Measurements from ENCODE around the gene SLC49A3.

Gene SLC49A3

GRCh38 chr4:664713-665231, 24.2 kb downstream of the SLC49A3 start:
- DNase-seq: no peak

- peak; percentile 63 for DNase-seq
Measured at GRCh38 chr4:663438-664428, 25.2 kb downstream of the SLC49A3 start.

GRCh38 chr4:663046-663437, 25.9 kb downstream of the SLC49A3 start:
- DNase-seq: no peak

DNA sequence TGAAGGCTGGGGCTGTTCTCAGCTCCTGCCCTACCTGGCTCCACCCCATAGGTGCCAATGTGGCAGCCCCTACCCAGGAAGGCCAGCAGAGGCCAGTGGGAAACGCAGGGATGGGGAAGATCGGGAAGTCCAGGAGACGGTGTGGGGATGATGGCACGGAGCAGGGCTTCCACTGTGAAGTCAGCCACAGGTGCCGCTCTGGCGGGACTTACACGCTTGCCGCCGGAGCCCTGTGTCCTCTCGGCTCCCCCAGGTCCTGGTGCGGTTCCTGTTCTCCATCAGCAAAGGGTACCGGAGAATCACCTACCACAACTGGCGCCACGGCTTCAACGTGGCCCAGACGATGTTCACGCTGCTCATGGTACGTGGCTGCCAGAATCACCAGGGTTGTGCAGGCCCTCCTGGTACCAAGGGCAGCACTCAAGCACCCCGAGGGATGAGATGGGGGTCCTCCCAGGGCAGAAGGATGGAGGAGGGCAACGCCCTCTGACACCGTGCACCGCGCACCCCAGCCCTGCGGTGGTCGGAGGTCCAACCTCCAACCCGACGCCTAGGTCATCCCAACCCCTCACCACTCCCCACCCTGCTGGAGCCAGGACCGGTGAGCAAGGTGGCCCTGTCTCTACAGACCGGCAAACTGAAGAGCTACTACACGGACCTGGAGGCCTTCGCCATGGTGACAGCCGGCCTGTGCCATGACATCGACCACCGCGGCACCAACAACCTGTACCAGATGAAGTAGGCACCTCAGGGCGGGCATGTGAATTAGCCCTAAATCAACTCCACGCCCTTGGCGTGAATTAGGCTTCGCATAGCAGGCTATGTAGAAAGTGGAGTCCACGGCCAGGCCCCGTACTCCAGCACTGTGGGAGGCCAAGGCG, 26.8 kb downstream of the SLC49A3 start:
- DNase-seq: no peak

GRCh38 chr4:661231-661630, 27.7 kb downstream of the SLC49A3 start:
- no peak for DNase-seq

GRCh38 chr4:660401-660800, 28.6 kb downstream of the SLC49A3 start:
- no peak for DNase-seq

GRCh38 chr4:659851-660250, 29.1 kb downstream of the SLC49A3 start:
- DNase-seq: no peak

DNA sequence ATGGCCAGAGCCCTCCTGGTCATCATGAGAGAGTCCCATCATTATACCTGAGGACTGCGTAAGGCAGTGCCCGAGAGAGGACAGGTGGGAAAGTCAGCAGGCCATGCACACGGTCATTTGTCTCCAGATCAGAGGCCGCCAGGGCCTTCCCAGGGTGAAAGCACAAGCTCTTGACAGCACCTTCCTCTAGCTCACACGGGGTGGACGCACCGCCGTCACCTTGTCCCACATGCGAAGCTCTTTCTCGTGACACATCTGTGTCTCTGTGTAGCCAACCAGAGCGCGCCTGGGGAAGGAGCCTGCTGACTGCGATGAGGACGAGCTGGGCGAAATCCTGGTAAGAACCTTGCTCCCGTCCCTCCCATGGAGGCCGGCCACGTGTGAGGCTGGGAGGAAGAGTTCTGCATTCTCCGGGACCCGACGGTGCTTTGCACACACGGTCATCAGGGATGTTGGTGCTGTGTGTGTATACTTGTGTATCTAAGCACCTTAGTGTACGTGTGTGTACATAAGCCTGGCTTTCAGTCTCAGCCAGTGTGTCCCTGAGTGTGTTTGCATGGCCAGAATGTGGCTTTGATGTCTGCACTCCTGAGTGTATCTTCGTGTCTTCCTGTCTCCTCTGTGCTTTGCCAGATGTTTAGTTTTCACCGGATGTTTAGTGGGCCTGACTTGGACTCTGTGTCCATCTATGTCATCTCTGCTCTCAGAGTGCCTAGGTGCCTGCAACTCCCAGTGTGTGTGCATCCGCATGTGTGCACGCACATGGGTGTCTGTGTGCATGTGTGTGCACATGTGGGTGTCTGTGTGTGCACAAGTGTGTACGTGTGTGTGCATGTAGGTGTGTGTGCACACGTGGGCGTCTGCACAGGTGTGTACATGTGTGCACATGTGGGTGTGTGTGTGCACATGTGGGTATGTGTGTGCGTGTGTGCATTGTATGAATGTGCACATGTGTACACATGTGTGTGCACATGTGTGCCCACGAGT, 30.0 kb downstream of the SLC49A3 start:
- no peak for DNase-seq

DNA sequence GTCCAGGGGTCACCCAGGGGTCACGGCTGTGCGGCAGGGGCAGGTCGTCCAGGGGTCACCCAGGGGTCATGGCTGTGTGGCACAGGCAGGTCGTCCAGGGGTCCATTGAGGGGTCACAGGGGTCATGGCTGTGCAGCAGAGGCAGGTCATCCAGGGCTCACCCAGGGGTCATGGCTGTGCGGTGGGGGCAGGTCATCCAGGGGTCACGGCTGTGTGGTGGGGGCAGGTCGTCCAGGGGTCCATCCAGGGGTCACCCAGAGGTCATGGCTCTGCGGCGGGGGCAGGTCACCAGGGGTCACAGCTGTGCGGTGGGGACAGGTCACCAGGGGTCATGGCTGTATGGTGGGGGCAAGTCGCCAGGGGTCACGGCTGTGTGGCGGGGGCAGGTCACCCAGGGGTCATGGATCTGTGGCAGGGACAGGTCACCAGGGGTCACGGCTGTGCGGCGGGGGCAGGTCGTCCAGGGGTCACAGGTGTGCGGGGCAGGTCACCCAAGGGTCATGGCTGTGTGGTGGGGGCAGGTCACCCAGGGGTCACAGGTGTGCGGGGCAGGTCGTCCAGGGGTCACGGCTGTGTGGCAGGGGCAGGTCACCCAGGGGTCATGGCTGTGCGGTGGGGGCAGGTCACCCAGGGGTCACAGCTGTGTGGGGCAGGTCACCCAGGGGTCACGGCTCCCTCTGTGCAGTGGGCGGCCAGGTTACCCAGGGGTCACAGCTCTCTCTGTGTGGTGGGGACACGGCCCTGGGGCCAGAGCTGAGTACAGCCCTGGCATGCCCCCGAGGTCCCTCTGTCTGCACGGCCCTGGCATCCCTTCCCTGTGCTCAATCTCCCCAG, 30.9 kb downstream of the SLC49A3 start:
- DNase-seq: no peak

DNA sequence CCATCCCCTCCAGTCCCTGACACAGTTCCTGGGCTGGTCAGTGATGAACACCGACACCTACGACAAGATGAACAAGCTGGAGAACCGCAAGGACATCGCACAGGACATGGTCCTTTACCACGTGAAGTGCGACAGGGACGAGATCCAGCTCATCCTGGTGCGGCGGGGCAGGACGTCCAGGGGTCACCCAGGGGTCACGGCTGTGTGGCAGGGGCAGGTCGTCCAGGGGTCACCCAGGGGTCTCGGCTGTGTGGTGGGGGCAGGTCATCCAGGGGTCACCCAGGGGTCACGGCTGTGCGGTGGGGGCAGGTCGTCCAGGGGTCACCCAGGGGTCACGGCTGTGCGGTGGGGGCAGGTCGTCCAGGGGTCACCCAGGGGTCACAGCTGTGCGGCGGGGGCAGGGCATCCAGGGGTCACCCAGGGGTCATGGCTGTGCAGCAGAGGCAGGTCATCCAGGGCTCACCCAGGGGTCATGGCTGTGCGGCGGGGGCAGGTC, 31.6 kb downstream of the SLC49A3 start:
- no peak for DNase-seq

- no peak for DNase-seq
Measured at GRCh38 chr4:656436-657337, 32.3 kb downstream of the SLC49A3 start.

DNA sequence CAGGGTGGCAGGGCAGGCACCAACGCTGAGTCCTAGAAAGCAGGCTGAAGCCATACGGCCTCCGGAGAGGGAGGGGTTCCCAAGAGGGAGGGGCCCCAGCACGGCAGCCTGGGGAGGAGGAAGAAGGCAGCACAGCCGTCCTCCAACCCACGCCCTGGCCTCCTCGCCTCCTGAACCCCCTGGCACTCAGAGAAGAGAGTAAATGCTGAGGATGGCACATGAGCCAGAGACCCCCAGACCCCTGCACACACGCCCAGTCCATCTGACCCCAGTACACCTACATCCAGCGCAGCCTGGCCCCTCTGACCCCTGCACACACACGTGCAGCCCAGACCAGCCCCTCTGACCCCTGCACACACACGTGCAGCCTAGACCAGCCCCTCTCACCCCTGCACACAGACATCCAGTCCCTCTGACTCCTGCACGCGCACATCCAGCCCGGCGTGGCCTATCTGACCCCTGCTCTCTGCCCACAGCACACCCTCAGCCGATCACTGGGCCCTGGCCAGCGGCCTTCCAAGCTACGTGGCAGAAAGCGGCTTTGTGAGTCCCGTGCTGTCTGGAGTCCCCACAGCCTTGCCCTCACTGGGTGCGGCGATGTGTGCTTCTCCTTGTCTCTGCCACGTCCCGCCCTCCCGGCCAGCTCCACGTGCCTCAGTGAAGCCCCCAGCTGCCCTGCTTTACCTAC, 33.3 kb downstream of the SLC49A3 start:
- DNase-seq: no peak

- no peak for DNase-seq
Measured at GRCh38 chr4:654871-655463, 34.0 kb downstream of the SLC49A3 start.

DNA sequence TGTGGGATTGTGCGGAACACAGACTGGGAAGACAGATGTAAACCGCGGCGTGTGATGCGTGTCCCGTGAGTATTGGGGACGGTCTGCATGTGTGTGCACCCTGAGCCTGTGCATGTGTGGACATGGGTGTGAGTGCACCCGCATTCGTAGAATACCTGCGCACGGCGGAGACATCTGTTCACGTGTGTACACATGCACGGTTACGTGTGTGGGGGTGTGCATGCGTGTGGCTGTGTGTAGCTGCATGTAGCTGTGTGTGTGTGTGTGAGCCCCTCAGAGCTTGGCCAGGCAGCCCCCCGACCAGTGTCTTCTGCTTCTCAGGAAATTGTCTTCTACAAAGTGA, 34.5 kb downstream of the SLC49A3 start:
- no peak for DNase-seq

DNA sequence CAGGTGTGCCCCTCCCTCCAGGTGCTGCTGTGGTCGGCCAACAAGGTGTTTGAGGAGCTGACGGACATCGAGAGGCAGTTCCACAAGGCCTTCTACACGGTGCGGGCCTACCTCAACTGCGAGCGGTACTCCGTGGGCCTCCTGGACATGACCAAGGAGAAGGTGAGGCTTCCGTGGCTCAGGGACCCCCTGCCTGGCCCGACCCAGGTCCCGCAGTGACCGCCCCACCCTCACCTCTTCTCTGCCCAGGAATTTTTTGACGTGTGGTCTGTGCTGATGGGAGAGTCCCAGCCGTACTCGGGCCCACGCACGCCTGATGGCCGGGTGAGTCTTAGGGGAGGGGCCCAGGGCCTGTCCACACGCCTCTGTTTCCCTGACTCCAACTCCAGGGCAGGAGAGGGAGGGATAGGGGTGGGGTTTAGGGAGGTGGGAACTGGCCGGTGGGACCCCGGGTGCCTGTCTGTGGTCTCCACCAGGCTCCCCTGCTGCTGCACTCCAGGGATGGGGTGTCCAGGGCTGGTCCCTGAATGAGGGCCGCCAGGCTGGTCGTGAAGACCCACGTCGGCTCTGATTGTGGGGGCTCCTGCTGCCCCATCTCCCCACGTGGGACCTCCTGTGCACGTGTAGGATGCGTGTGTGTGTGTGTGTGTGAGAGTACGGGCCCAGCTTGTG, 35.0 kb downstream of the SLC49A3 start:
- no peak for DNase-seq

GRCh38 chr4:653080-653821, 35.7 kb downstream of the SLC49A3 start:
- DNase-seq: no peak

- no peak for DNase-seq
Measured at GRCh38 chr4:651884-652642, 36.9 kb downstream of the SLC49A3 start.
